ENCODE data around the gene TMLHE. TPM values are rescaled to one million over a fixed set of nuclear protein-coding genes. Genes with fewer than 3 reads are reported as not detected.

The TMLHE gene
- total RNA-seq, 1 donor from 2014 or later: 29.4 TPM

- Mint-ChIP-seq H3K9me3 (peaks cover 70% of the 10 kb centered on the region), H3K36me3 (peaks cover 45% of the 10 kb centered on the region), H3K4me1 (no peaks in the 10 kb centered on the region), H3K27ac (no peak overlapping the region), H3K27me3 (ENCODE audit: low read depth) (no peaks in the 10 kb centered on the region), H3K4me3 (no peak overlapping the region)
- no peak for TF ChIP-seq CTCF (IDR thresholded peaks at IDR 0.05; ENCODE audit: unreplicated experiment)
- no peak for DNase-seq (ENCODE audit: low spot score in 2 of 2, unreplicated experiment in 2 of 2)
Measured at GRCh38 chrX:155592331-155592730, 20.4 kb downstream of the TMLHE start.

- H3K36me3 Mint-ChIP-seq: peaks cover 36% of the 10 kb centered on the region
- peaks cover 56% of the 10 kb centered on the region for H3K9me3 Mint-ChIP-seq
- no peak for DNase-seq (ENCODE audit: low spot score in 2 of 2, unreplicated experiment in 2 of 2)
- H3K4me1 Mint-ChIP-seq: no peaks in the 10 kb centered on the region
- H3K4me3 Mint-ChIP-seq: no peak overlapping the region
- no peak for TF ChIP-seq CTCF (IDR thresholded peaks at IDR 0.05; ENCODE audit: unreplicated experiment)
- H3K27ac Mint-ChIP-seq: no peak overlapping the region
- no peaks in the 10 kb centered on the region for H3K27me3 Mint-ChIP-seq (ENCODE audit: low read depth)
Measured at GRCh38 chrX:155577682-155578081, 35.1 kb downstream of the TMLHE start.

GRCh38 chrX:155563099-155563498, 49.7 kb downstream of the TMLHE start:
- Mint-ChIP-seq H3K9me3 (peaks cover 19% of the 10 kb centered on the region), H3K27ac (no peak overlapping the region), H3K27me3 (ENCODE audit: low read depth) (no peaks in the 10 kb centered on the region), H3K4me3 (no peak overlapping the region), H3K36me3 (peaks cover 3% of the 10 kb centered on the region), H3K4me1 (no peaks in the 10 kb centered on the region)
- no peak for TF ChIP-seq CTCF (IDR thresholded peaks at IDR 0.05; ENCODE audit: unreplicated experiment)
- no peak for DNase-seq (ENCODE audit: low spot score in 2 of 2, unreplicated experiment in 2 of 2)

GRCh38 chrX:155544881-155545280, 67.9 kb downstream of the TMLHE start:
- H3K4me1 Mint-ChIP-seq: no peaks in the 10 kb centered on the region
- H3K4me3 Mint-ChIP-seq: no peak overlapping the region
- peaks cover 54% of the 10 kb centered on the region for H3K36me3 Mint-ChIP-seq
- TF ChIP-seq CTCF (IDR thresholded peaks at IDR 0.05; ENCODE audit: unreplicated experiment): no peak
- no peaks in the 10 kb centered on the region for H3K27me3 Mint-ChIP-seq (ENCODE audit: low read depth)
- H3K27ac Mint-ChIP-seq: no peak overlapping the region
- no peak for DNase-seq (ENCODE audit: low spot score in 2 of 2, unreplicated experiment in 2 of 2)
- peaks cover 75% of the 10 kb centered on the region for H3K9me3 Mint-ChIP-seq

GRCh38 chrX:155535866-155536265, 76.9 kb downstream of the TMLHE start:
- peaks cover 57% of the 10 kb centered on the region for H3K9me3 Mint-ChIP-seq

More at GRCh38 chrX:155535866-155536265, 76.9 kb downstream of the TMLHE start:
- no peak for DNase-seq (ENCODE audit: low spot score in 2 of 2, unreplicated experiment in 2 of 2)
- Mint-ChIP-seq H3K4me3 (no peak overlapping the region), H3K36me3 (peaks cover 37% of the 10 kb centered on the region), H3K27ac (no peak overlapping the region), H3K27me3 (ENCODE audit: low read depth) (no peaks in the 10 kb centered on the region), H3K4me1 (no peaks in the 10 kb centered on the region)
- no peak for TF ChIP-seq CTCF (IDR thresholded peaks at IDR 0.05; ENCODE audit: unreplicated experiment)

Measured in mesothelial cell of epicardium (in vitro differentiated cells).